Suprapubic skin (tissue), 4 donors: ENCODE data around the gene LGMN. TPM values are rescaled to one million over a fixed set of nuclear protein-coding genes. Genes with fewer than 3 reads are reported as not detected.
"Not testable (repeated sequence)": the region's sequence is repeated elsewhere in the genome, so short reads cannot be mapped to it uniquely, and the experiment has no call there.

Source experiments
- DNase-seq, 2 donors: peaks; one replicate each; pipeline ENCODE4 v3.0.0-alpha.2; 2019; ENCODE audit warnings: low spot score in 2 of 2
- H3K27ac ChIP-seq: fragments of 200-600 bp; sonication (generic); one replicate; pipeline ENCODE4 v1.5.1; 2019
- H3K27me3 ChIP-seq: fragments of 200-600 bp; sonication (generic); one replicate; pipeline ENCODE4 v1.5.1; 2019
- H3K36me3 ChIP-seq: fragments of 200-600 bp; sonication (generic); one replicate; pipeline ENCODE4 v1.5.1; 2019
- H3K4me1 ChIP-seq: fragments of 200-600 bp; sonication (generic); one replicate; pipeline ENCODE4 v1.5.1; 2019
- H3K4me3 ChIP-seq: fragments of 200-600 bp; sonication (generic); one replicate; pipeline ENCODE4 v1.5.1; 2019; ENCODE audit warnings: mild to moderate bottlenecking
- H3K9me3 ChIP-seq: fragments of 200-600 bp; sonication (generic); one replicate; pipeline ENCODE4 v1.5.1; 2019
- EP300 ChIP-seq: sonication (generic); formaldehyde crosslinking; IDR thresholded peaks from one replicate; pipeline ENCODE4 v1.6.1; 2017; ENCODE audit warnings: antibody characterized with exemption
- POLR2A ChIP-seq, 2 donors: fragments of 450-650 bp; IDR thresholded peaks; one replicate each; pipeline ENCODE4 v1.6.1; 2017; ENCODE audit warnings: antibody characterized with exemption in 2 of 2, mild to moderate bottlenecking in 2 of 2, moderate library complexity in 2 of 2
- POLR2AphosphoS5 ChIP-seq, 3 donors: sonication (generic); formaldehyde crosslinking; IDR thresholded peaks; one replicate each; pipeline ENCODE4 v1.6.1; 2017; ENCODE audit warnings: antibody characterized with exemption in 3 of 3
- WGBS: methylation state at CpG from one replicate; pipeline ENCODE4 v1.1.5; 2018; 5-methylcytosine and 5-hydroxymethylcytosine counted together
- total RNA-seq, 4 donors: library from RNA; depleted of rRNA; stranded (reverse); fragments of >200 nt; gene quantifications; one replicate each; pipeline ENCODE4 v1.1.0, GENCODE V29; 2016
- TF ChIP-seq, protein P1 (sequence below), 2 donors: fragments of 200-600 bp in 1 of 2; fragments of 450-650 bp in 1 of 2; sonication (generic) in 1 of 2; IDR thresholded peaks; one replicate each; pipeline ENCODE4 v1.5.1; 2016 to 2019; ENCODE audit warnings: antibody characterized with exemption in 2 of 2, mild to moderate bottlenecking in 1 of 2, moderate library complexity in 1 of 2

LGMN gene
- total RNA-seq, 4 donors from 2014 or later = 35.8 to 41.9 (median 39.2) TPM

DNA sequence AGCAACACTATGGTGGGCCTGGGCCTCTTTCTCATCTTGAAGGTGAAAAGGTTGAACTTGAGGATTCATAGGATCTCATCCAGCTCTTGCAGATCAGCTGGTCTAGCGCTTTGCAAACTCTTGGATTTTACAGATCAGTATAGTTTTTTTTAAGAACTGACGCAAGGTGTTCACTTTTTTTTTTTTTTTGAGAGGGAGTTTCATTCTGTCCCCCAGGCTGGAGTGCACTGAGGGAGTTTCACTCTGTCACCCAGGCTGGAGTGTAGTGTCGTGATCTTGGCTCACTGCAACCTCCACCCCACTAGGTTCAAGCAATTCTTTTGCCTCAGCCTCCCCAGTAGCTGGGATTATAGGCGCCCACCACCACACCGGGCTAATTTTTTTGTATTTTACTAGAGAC lies 20.4 kb upstream of the LGMN start:
- TF ChIP-seq POLR2AphosphoS5 (IDR thresholded peaks at IDR 0.05) = no peak
- no peak for TF ChIP-seq POLR2A (IDR thresholded peaks at IDR 0.05)
- TF ChIP-seq, protein P1, sequence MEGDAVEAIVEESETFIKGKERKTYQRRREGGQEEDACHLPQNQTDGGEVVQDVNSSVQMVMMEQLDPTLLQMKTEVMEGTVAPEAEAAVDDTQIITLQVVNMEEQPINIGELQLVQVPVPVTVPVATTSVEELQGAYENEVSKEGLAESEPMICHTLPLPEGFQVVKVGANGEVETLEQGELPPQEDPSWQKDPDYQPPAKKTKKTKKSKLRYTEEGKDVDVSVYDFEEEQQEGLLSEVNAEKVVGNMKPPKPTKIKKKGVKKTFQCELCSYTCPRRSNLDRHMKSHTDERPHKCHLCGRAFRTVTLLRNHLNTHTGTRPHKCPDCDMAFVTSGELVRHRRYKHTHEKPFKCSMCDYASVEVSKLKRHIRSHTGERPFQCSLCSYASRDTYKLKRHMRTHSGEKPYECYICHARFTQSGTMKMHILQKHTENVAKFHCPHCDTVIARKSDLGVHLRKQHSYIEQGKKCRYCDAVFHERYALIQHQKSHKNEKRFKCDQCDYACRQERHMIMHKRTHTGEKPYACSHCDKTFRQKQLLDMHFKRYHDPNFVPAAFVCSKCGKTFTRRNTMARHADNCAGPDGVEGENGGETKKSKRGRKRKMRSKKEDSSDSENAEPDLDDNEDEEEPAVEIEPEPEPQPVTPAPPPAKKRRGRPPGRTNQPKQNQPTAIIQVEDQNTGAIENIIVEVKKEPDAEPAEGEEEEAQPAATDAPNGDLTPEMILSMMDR (IDR thresholded peaks at IDR 0.05) = no peak
- TF ChIP-seq EP300 = no peak
- Histone ChIP-seq H3K27me3 (no peaks in the 10 kb centered on the region), H3K36me3 (no peaks in the 10 kb centered on the region), H3K4me1 (no peaks in the 10 kb centered on the region), H3K9me3 (no peaks in the 10 kb centered on the region), H3K27ac (no peak overlapping the region), H3K4me3 (no peak overlapping the region)
- 96% methylated on average over 5 of the region's 5 CpGs for WGBS
- no peak for DNase-seq

DNA sequence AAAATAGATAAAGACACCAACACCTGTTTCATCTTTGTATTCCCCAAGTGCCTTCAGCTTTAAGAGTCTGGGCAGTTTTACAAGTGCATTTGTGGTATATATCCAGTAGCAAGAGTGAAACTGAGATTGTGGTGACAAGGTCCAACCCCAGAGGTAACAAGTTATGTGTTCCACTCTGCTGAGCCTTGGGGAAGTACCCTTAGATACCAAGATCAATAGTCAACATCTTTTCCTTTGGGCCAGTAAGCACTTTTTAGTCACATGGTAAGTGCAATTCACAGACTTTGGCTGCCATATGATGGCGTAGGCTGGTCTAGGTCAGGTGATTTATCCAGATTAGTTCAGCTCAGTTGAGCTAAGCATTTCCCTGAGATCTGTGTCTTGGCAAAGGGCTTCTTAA lies 19.8 kb upstream of the LGMN start:
- WGBS = 63% methylated on average over 1 of the region's 1 CpG
- not testable (repeated sequence) for DNase-seq, H3K36me3 ChIP-seq, H3K4me1 ChIP-seq, H3K4me3 ChIP-seq, H3K27ac ChIP-seq, H3K9me3 ChIP-seq, H3K27me3 ChIP-seq

DNA sequence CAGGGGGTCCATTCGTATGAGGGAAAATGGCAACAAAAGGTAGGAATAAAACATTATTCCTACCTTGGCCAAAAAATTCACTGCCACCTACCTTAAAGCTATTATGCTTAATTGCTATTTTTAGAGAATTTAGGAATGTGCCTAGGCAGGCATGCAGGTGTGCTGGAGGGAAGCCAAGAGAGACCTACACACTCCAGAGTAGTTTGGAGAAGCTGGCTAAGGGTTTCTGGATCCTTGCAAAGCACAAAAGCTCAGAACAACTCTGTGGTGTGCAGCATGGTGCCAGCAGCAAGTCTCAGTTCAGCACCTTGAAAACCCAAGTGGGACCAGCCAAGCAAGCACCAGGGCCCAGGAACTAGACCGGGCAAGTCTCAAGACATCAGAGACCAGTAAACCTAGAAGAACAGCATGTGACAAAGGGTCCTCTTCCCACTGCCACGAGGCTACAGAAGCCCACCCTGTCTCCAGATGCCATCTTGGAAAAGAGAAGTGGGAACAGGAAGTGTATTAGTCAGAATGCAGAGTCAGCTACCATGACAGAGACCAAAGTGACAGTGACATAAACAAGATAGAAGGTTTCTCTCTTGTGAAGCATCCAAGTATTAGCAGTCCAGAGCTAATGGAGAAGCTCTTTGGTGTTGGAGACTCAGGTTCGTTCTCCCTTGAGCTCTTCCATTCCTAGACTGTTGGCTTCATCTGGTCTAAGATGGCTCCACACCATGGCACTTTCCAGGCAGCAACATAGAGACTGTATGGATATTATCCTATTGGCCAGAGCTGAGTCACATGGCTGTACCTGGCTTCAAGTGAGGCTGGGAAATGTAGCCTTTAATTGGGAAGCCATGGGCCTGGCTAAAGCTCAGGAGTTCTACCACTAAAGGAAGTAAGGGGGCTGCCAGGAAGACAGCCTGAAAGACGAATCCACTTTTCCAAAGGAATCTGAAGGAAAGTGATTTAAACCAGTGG lies 15.5 kb upstream of the LGMN start:
- not testable (repeated sequence) for H3K36me3 ChIP-seq, DNase-seq, H3K27me3 ChIP-seq, H3K4me3 ChIP-seq, H3K9me3 ChIP-seq, H3K27ac ChIP-seq, H3K4me1 ChIP-seq
- 57% methylated on average over 5 of the region's 5 CpGs for WGBS

DNA sequence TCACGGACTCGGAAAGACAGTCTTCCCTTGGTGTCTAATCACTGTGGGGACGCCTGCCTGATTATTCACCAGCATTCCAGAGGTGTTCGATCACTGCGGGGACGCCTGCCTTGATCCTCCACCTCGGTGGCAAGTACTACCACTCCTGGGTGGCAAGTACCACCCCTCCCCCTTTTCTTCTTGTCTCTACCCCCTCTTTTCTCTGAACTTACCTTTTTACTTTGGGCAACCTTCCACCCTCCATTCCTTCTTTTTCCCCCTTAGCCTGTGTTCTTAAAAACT lies 12.0 kb upstream of the LGMN start:
- TF ChIP-seq POLR2A (IDR thresholded peaks at IDR 0.05) (no peak), POLR2AphosphoS5 (IDR thresholded peaks at IDR 0.05) (no peak), EP300 (no peak)
- TF ChIP-seq, protein P1 (IDR thresholded peaks at IDR 0.05) = no peak
- H3K4me3 ChIP-seq = no peak overlapping the region
- no peaks in the 10 kb centered on the region for H3K27me3 ChIP-seq
- no peaks in the 10 kb centered on the region for H3K36me3 ChIP-seq
- no peaks in the 10 kb centered on the region for H3K9me3 ChIP-seq
- WGBS = 74% methylated on average over 7 of the region's 7 CpGs
- H3K4me1 ChIP-seq = no peaks in the 10 kb centered on the region
- DNase-seq = no peak
- H3K27ac ChIP-seq = no peak overlapping the region

DNA sequence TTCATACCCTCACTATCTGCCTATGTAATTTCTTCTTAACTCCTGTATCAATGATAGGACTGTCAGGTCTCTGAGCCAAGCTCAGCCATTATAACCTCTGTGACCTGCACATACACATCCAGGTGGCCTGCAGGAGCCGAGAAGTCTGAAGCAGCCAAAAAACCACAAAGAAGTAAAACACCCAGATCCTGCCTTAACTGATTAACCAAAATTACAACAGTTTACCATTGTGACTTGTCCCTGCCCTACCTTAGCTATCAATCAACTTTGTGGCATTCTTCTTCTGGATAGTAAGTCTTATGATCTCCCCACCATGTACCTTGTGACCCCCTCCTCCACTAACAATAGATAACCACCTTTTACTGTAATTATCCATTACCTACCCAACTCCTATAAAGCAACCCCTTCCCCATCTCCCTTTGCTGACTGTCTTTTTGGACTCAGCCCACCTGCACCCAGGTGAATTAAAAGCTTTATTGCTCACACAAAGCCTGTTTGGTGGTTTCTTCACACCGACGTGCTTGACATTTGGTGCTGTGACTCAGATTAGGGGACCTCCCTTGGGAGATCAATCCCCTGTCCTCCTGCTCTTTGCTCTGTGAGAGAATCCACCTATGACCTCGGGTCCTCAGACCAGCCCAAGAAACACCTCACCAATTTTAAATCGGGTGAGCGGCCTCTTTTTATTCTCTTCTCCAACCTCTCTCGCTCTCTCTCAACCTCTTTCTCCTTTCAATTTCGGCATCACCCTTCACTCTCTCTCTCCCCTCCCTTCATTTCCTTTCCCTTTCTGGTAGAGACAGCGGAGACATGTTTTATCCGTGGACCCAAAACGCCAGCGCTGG lies 11.5 kb upstream of the LGMN start:
- Histone ChIP-seq H3K4me3 (no peak overlapping the region), H3K27ac (no peak overlapping the region), H3K4me1 (no peaks in the 10 kb centered on the region), H3K36me3 (no peaks in the 10 kb centered on the region), H3K9me3 (no peaks in the 10 kb centered on the region), H3K27me3 (no peaks in the 10 kb centered on the region)
- TF ChIP-seq POLR2AphosphoS5 (IDR thresholded peaks at IDR 0.05) (no peak), EP300 (no peak), POLR2A (IDR thresholded peaks at IDR 0.05) (no peak)
- TF ChIP-seq, protein P1 (IDR thresholded peaks at IDR 0.05) = no peak
- DNase-seq = no peak
- WGBS = 83% methylated on average over 12 of the region's 12 CpGs

DNA sequence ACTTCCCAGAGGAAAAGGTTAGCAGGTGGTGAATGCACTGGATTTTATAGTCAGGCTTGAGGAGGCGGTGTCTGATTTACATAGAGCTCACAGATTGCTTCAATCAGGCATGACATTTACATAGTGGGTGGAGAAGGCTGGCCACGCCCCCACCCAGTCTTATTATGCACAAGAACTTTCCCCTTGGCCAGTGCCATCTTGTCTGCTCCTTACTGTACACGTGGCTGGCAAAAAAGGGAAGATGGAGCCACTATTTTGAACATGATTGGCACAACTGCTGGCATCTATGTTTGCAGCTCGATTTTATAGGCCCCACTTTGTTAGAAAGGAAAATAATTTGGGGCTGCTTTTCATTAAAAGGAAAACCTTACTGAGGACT lies 10.9 kb upstream of the LGMN start:
- H3K4me3 ChIP-seq = no peak overlapping the region
- TF ChIP-seq, protein P1 (IDR thresholded peaks at IDR 0.05) = no peak
- TF ChIP-seq POLR2A (IDR thresholded peaks at IDR 0.05) = no peak
- TF ChIP-seq EP300 = no peak
- H3K36me3 ChIP-seq = no peaks in the 10 kb centered on the region
- 58% methylated on average over 4 of the region's 4 CpGs for WGBS
- no peaks in the 10 kb centered on the region for H3K27me3 ChIP-seq
- no peaks in the 10 kb centered on the region for H3K9me3 ChIP-seq
- H3K27ac ChIP-seq = no peak overlapping the region
- DNase-seq = no peak
- H3K4me1 ChIP-seq = no peaks in the 10 kb centered on the region
